ENCODE measurements around the gene EMD.

Gene EMD

GRCh38 chrX:154426916-154427770, 48.0 kb downstream of the EMD start:
- DNase-seq: no peak

GRCh38 chrX:154428176-154429171, 49.4 kb downstream of the EMD start, which contains the start of gene ATP6AP1:
TSS of gene ATP6AP1 (plus strand) at chrX:154428677. CDS start at chrX:154428693, 16 bp downstream.
- peak; percentile 92 for DNase-seq

- no peak for DNase-seq
Observed at GRCh38 chrX:154429711-154430110, 50.6 kb downstream of the EMD start.

GRCh38 chrX:154430479-154430878, 51.4 kb downstream of the EMD start:
- no peak for DNase-seq

- no peak for DNase-seq
Observed at GRCh38 chrX:154430916-154431315, 51.8 kb downstream of the EMD start.

All from CD4-positive, alpha-beta T cell treated with Interleukin-17A for 1 hour (primary cell).